Endodermal cell (in vitro differentiated cells): ENCODE results near the gene RPH3AL. TPM values are rescaled to one million over a fixed set of nuclear protein-coding genes. Genes with fewer than 3 reads are reported as not detected.
A peak's percentile ranks its signal among the peaks of the same experiment; 100 is the strongest.

Source experiments
- DNase-seq: peaks from one replicate; pipeline ENCODE4 v3.0.0-alpha.2; 2017
- H3K27ac ChIP-seq: 2 replicates; pipeline ENCODE4 v1.5.1; 2013; ENCODE audit warnings: mild to moderate bottlenecking, low read depth, low read length, moderate library complexity
- H3K27me3 ChIP-seq: 2 replicates; pipeline ENCODE4 v1.6.1; 2013; ENCODE audit warnings: mild to moderate bottlenecking, low read length, moderate library complexity; ENCODE audit not compliant: insufficient read depth, control insufficient read depth, poor library complexity, severe bottlenecking
- H3K36me3 ChIP-seq: 2 replicates; pipeline ENCODE4 v1.7.0; 2013; ENCODE audit warnings: mild to moderate bottlenecking, low read length, moderate library complexity; ENCODE audit not compliant: control insufficient read depth, insufficient read depth
- H3K4me1 ChIP-seq: one replicate; pipeline ENCODE4 v1.7.0; 2013; ENCODE audit warnings: low read length; ENCODE audit not compliant: control insufficient read depth, insufficient read depth
- H3K4me3 ChIP-seq: 2 replicates; pipeline ENCODE4 v1.5.1; 2013; ENCODE audit warnings: mild to moderate bottlenecking, low read length, moderate library complexity
- H3K9ac ChIP-seq: 2 replicates; pipeline ENCODE4 v1.6.1; 2013; ENCODE audit warnings: mild to moderate bottlenecking, low read length, moderate library complexity; ENCODE audit not compliant: poor library complexity, severe bottlenecking; ENCODE audit errors: extremely low read depth
- H3K9me3 ChIP-seq: 2 replicates; pipeline ENCODE4 v1.6.1; 2013; ENCODE audit warnings: mild to moderate bottlenecking, low read length, moderate library complexity; ENCODE audit not compliant: control insufficient read depth
- H3K27ac Mint-ChIP-seq: 2 replicates; pipeline ENCODE4 v1.8.0; 2020; ENCODE audit warnings: mixed read lengths
- H3K27me3 Mint-ChIP-seq: 2 replicates; pipeline ENCODE4 v1.8.0; 2021; ENCODE audit warnings: mild to moderate bottlenecking, mixed read lengths; ENCODE audit not compliant: insufficient read depth
- H3K36me3 Mint-ChIP-seq: 2 replicates; pipeline ENCODE4 v1.8.0; 2020; ENCODE audit warnings: low read depth, mixed read lengths
- H3K4me1 Mint-ChIP-seq: 2 replicates; pipeline ENCODE4 v1.8.0; 2020; ENCODE audit warnings: mixed read lengths
- H3K4me3 Mint-ChIP-seq: 2 replicates; pipeline ENCODE4 v1.8.0; 2020; ENCODE audit warnings: mild to moderate bottlenecking, moderate library complexity, mixed read lengths
- H3K9me3 Mint-ChIP-seq: 2 replicates; pipeline ENCODE4 v1.8.0; 2020; ENCODE audit warnings: mild to moderate bottlenecking, mixed read lengths
- CTCF ChIP-seq: fragments of 200-600 bp; sonication (generic); conservative IDR thresholded peaks from 2 replicates; pipeline ENCODE4 v1.5.0; 2021; ENCODE audit warnings: antibody characterized with exemption, mild to moderate bottlenecking
- WGBS, 2 experiments: methylation state at CpG; one replicate each; pipeline versions ENCODE4 v1.1.5 to v1.1.7; 2013; ENCODE audit warnings: missing lambda C conversion rate in 2 of 2, mixed read lengths in 1 of 2; ENCODE audit not compliant: insufficient coverage in 1 of 2, insufficient read length in 1 of 2; 5-methylcytosine and 5-hydroxymethylcytosine counted together
- total RNA-seq, 2 donors: library from RNA; stranded (reverse); fragmentation: NEBNext Ultra II Directional in 1 of 2; extraction: Animal tissue kit (Norgen Biotek cat#: 25700) in 1 of 2; gene quantifications; 2 replicates in 1 of 2; 3 replicates in 1 of 2; pipeline ENCODE4 v1.2.1, GENCODE V29; 2021

Gene RPH3AL
- total RNA-seq, 2 donors from 2014 or later: 14.7 to 16.9 TPM

GRCh38 chr17:322006-322780 lies 30.4 kb downstream of the RPH3AL start:
- Histone ChIP-seq H3K9me3 (no peaks in the 10 kb centered on the region), H3K4me1 (peaks cover 6% of the 10 kb centered on the region), H3K27ac (no peak overlapping the region), H3K4me3 (no peak overlapping the region), H3K27me3 (no peaks in the 10 kb centered on the region), H3K9ac (no peak overlapping the region), H3K36me3 (peaks cover 4% of the 10 kb centered on the region)
- H3K4me3 Mint-ChIP-seq: no peak overlapping the region
- peaks cover 7% of the 10 kb centered on the region for H3K9me3 Mint-ChIP-seq
- peaks cover 25% of the 10 kb centered on the region for H3K36me3 Mint-ChIP-seq
- no peak for DNase-seq
- 60 to 65% methylated on average over 13 to 27 of the region's 27 CpGs for whole genome bisulfite sequencing, 2 experiments
- H3K4me1 Mint-ChIP-seq: peaks cover 23% of the 10 kb centered on the region
- H3K27ac Mint-ChIP-seq: no peak overlapping the region
- TF ChIP-seq CTCF: no peak
- peaks cover 11% of the 10 kb centered on the region for H3K27me3 Mint-ChIP-seq

DNA sequence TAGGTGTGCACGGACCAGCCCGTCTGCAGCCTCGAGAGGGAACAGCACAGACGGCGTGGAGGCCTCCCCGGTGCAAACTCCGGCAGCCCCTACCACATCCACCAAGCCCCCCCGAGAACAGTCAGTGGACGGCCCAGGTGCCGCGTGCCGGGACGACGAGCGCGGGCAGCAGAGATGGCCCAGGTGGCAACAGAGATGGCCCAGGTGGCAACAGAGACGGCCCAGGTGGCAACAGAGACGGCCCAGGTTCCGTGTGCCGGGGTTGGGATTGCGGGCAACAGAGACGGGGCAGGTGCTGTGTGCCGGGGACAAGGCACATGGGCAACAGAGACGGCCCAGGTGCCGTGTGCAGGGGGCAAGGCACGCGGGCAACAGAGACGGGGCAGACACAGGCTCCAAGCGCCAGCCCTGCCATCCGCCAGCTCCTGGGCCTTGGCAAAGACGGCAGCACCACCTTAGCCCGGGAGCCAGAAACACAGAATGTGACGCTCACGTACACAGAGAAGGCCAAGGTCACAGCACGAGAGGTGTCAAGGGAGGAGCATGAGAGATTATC lies 31.1 kb downstream of the RPH3AL start:
- Histone ChIP-seq H3K9ac (no peak overlapping the region), H3K36me3 (peaks cover 4% of the 10 kb centered on the region), H3K4me3 (no peak overlapping the region), H3K9me3 (no peaks in the 10 kb centered on the region), H3K27me3 (no peaks in the 10 kb centered on the region), H3K4me1 (peaks cover 6% of the 10 kb centered on the region), H3K27ac (no peak overlapping the region)
- peaks cover 27% of the 10 kb centered on the region for H3K36me3 Mint-ChIP-seq
- peaks cover 15% of the 10 kb centered on the region for H3K9me3 Mint-ChIP-seq
- WGBS, 2 experiments: 72 to 82% methylated on average over 22 to 35 of the region's 35 CpGs
- no peak overlapping the region for H3K27ac Mint-ChIP-seq
- no peak for DNase-seq
- peaks cover 11% of the 10 kb centered on the region for H3K27me3 Mint-ChIP-seq
- no peak overlapping the region for H3K4me3 Mint-ChIP-seq
- TF ChIP-seq CTCF: no peak
- H3K4me1 Mint-ChIP-seq: peaks cover 23% of the 10 kb centered on the region

GRCh38 chr17:320809-321385 lies 31.7 kb downstream of the RPH3AL start:
- peak; percentile 98 for DNase-seq
- peak overlapping the region; percentile 33 for H3K4me3 Mint-ChIP-seq
- H3K4me3 ChIP-seq: no peak overlapping the region
- no peak overlapping the region for H3K27ac ChIP-seq
- H3K27me3 Mint-ChIP-seq: peaks cover 11% of the 10 kb centered on the region
- WGBS, 2 experiments: 36 to 45% methylated on average over 20 to 25 of the region's 25 CpGs
- H3K36me3 Mint-ChIP-seq: peaks cover 27% of the 10 kb centered on the region
- H3K9ac ChIP-seq: no peak overlapping the region
- no peaks in the 10 kb centered on the region for H3K27me3 ChIP-seq
- H3K36me3 ChIP-seq: peaks cover 4% of the 10 kb centered on the region
- peak; percentile 13 for TF ChIP-seq CTCF
- peaks cover 23% of the 10 kb centered on the region for H3K4me1 Mint-ChIP-seq
- H3K9me3 ChIP-seq: no peaks in the 10 kb centered on the region
- H3K4me1 ChIP-seq: peaks cover 6% of the 10 kb centered on the region
- H3K27ac Mint-ChIP-seq: no peak overlapping the region
- peaks cover 20% of the 10 kb centered on the region for H3K9me3 Mint-ChIP-seq
